K562 (cell line): ENCODE results near the gene BDH2. TPM values are rescaled to one million over a fixed set of nuclear protein-coding genes. Genes with fewer than 3 reads are reported as not detected.

Source experiments
- ATAC-seq: fragments of 200-7000 bp; cut with Tn5 transposase; 3 replicates; pipeline ENCODE4 v1.9.1; 2020; ENCODE audit warnings: moderate library complexity
- BruUV-seq: library from RNA; stranded (reverse); fragments of 400-500 nt; replicated peaks from 2 replicates; lab custom pipeline; 2021; lab: Mats Ljungman, UMichigan
- CTCF ChIA-PET: fragments of 300-600 bp; formaldehyde crosslinking; extraction: SDS; loops from one replicate; lab custom pipeline; 2021; ENCODE audit warnings: low intra/inter-chr PET ratio; lab: Yijun Ruan, JAX
- POLR2A ChIA-PET: fragments of 300-600, 350-650 bp; sonication (Branson Sonifier 250); formaldehyde crosslinking; extraction: SDS; loops from one replicate; lab custom pipeline; 2021; ENCODE audit warnings: antibody characterized with exemption, inconsistent platforms; lab: Yijun Ruan, JAX
- DNase-seq, 4 experiments: peaks; one replicate each; pipeline versions ENCODE4 v3.0.0 to v3.0.0-alpha.2; 2011 to 2018; ENCODE audit warnings: low spot score in 3 of 4, mixed read lengths in 3 of 4; ENCODE audit errors: extremely low read depth in 1 of 4
- FAIRE-seq: peaks from 2 replicates; lab custom pipeline; 2011; peaks lifted over from hg19 to GRCh38; lab: Jason Lieb, UNC
- H2AFZ ChIP-seq: 2 replicates; pipeline ENCODE4 v1.6.0; 2011; ENCODE audit warnings: low read depth, low read length, control low read depth, inconsistent platforms
- H3K27ac ChIP-seq: fragments of 200-600 bp; 3 replicates; pipeline ENCODE4 v1.8.0; 2011; ENCODE audit warnings: low read depth, mild to moderate bottlenecking, control low read depth, inconsistent platforms, low read length, moderate library complexity, mixed read lengths; ENCODE audit errors: extremely low read depth
- H3K27me3 ChIP-seq, 2 experiments: fragments of 300-600 bp in 1 of 2; 2 replicates in 1 of 2; 3 replicates in 1 of 2; pipeline versions ENCODE4 v1.6.0 to v1.8.0; 2011; ENCODE audit warnings: inconsistent platforms in 2 of 2, low read length in 2 of 2, mild to moderate bottlenecking in 1 of 2, mixed read lengths in 1 of 2, moderate library complexity in 1 of 2; ENCODE audit not compliant: control insufficient read depth in 2 of 2, insufficient read depth in 2 of 2
- H3K36me3 ChIP-seq: fragments of 300-600 bp; 3 replicates; pipeline ENCODE4 v1.8.0; 2011; ENCODE audit warnings: mild to moderate bottlenecking, low read length, inconsistent platforms; ENCODE audit not compliant: control insufficient read depth, insufficient read depth
- H3K4me1 ChIP-seq, 2 experiments: fragments of 200-600 bp in 1 of 2; replicated peaks in 1 of 2; 2 replicates in 1 of 2; 3 replicates in 1 of 2; pipeline versions ENCODE4 v1.5.1 to v1.8.0; 2011; ENCODE audit warnings: inconsistent platforms in 2 of 2, low read length in 2 of 2, mild to moderate bottlenecking in 1 of 2, mixed read lengths in 1 of 2, moderate library complexity in 1 of 2; ENCODE audit not compliant: control insufficient read depth in 2 of 2, insufficient read depth in 2 of 2
- H3K4me2 ChIP-seq: 2 replicates; pipeline ENCODE4 v1.6.1; 2011; ENCODE audit warnings: low read length, control low read depth, inconsistent platforms, mixed read lengths; ENCODE audit not compliant: insufficient read depth
- H3K4me3 ChIP-seq: fragments of 200-600 bp; sonication (generic), shearing (Covaris generic); 2 replicates; pipeline ENCODE4 v1.5.1; 2016; ENCODE audit warnings: control low read depth, inconsistent platforms
- H3K79me2 ChIP-seq: fragments of 200-600 bp; 3 replicates; pipeline ENCODE4 v1.8.0; 2011; ENCODE audit warnings: low read length, inconsistent platforms; ENCODE audit not compliant: control insufficient read depth, insufficient read depth
- H3K9ac ChIP-seq, 2 experiments: 2 replicates each; pipeline versions ENCODE4 v1.6.0 to v1.6.1; 2011; ENCODE audit warnings: low read depth in 2 of 2, low read length in 2 of 2, control low read depth in 1 of 2, inconsistent platforms in 1 of 2, mild to moderate bottlenecking in 1 of 2, mixed read lengths in 1 of 2; ENCODE audit not compliant: insufficient read depth in 1 of 2
- H3K9me1 ChIP-seq: one replicate; pipeline ENCODE4 v1.6.0; 2011; ENCODE audit warnings: inconsistent platforms, mild to moderate bottlenecking, low read length, moderate library complexity; ENCODE audit not compliant: control insufficient read depth, insufficient read depth
- H3K9me3 ChIP-seq: replicated peaks from 2 replicates; pipeline ENCODE4 v1.5.1; 2011; ENCODE audit warnings: low read depth, low read length, inconsistent platforms; ENCODE audit not compliant: control insufficient read depth, insufficient read depth
- H4K20me1 ChIP-seq: replicated peaks from 2 replicates; pipeline ENCODE4 v1.6.1; 2011; ENCODE audit warnings: low read length, inconsistent platforms, mixed read lengths; ENCODE audit not compliant: control insufficient read depth, insufficient read depth
- CCAR2 ChIP-seq: fragments of 200-400 bp; formaldehyde crosslinking; IDR thresholded peaks from 2 replicates; pipeline ENCODE4 v1.6.1; 2017; ENCODE audit warnings: mild to moderate bottlenecking, low read depth, low read length
- CTCF ChIP-seq, 3 experiments: IDR thresholded peaks in 2 of 3; conservative IDR thresholded peaks in 1 of 3; 2 replicates each; pipeline ENCODE4 v1.5.1; 2011 to 2012; ENCODE audit warnings: low read length in 3 of 3, mild to moderate bottlenecking in 3 of 3, control low read depth in 2 of 3, improper control_type of control experiment in 1 of 3, inconsistent platforms in 1 of 3, low read depth in 1 of 3, mixed read lengths in 1 of 3, moderate library complexity in 1 of 3; ENCODE audit not compliant: insufficient read depth in 2 of 3
- FOXJ3 ChIP-seq: sonication (generic); formaldehyde crosslinking; IDR thresholded peaks from 2 replicates; pipeline ENCODE4 v1.4.0; 2020; ENCODE audit warnings: mild to moderate bottlenecking, missing genetic modification reagents
- HLTF ChIP-seq: fragments of 450-650 bp; IDR thresholded peaks from 2 replicates; pipeline ENCODE4 v1.6.1; 2016
- HNRNPUL1 ChIP-seq: fragments of 200-400 bp; formaldehyde crosslinking; IDR thresholded peaks from 2 replicates; pipeline ENCODE4 v1.6.1; 2017; ENCODE audit warnings: low read length
- MEF2A ChIP-seq: IDR thresholded peaks from 2 replicates; pipeline ENCODE4 v1.6.1; 2011; ENCODE audit warnings: low read depth, mild to moderate bottlenecking, low read length, moderate library complexity; ENCODE audit not compliant: control insufficient read depth
- NONO ChIP-seq, 2 experiments: fragments of 200-400 bp in 1 of 2; fragments of 450-650 bp in 1 of 2; formaldehyde crosslinking in 1 of 2; IDR thresholded peaks; 2 replicates each; pipeline ENCODE4 v1.6.1; 2017; ENCODE audit warnings: low read depth in 2 of 2, mild to moderate bottlenecking in 2 of 2, moderate library complexity in 2 of 2, low read length in 1 of 2
- PHF20 ChIP-seq: fragments of 450-650 bp; IDR thresholded peaks from 2 replicates; pipeline ENCODE4 v1.6.1; 2018; ENCODE audit not compliant: partially characterized antibody
- POLR2AphosphoS2 ChIP-seq: IDR thresholded peaks from 2 replicates; pipeline ENCODE4 v1.6.1; 2012; ENCODE audit warnings: low read length, improper control_type of control experiment
- SMC3 ChIP-seq: conservative IDR thresholded peaks from 2 replicates; pipeline ENCODE4 v1.6.1; 2011; ENCODE audit warnings: low read depth, low read length, improper control_type of control experiment; ENCODE audit not compliant: insufficient read depth
- ZFX ChIP-seq: sonication (generic); formaldehyde crosslinking; IDR thresholded peaks from 2 replicates; pipeline ENCODE4 v1.8.0; 2022; ENCODE audit warnings: mild to moderate bottlenecking, missing genetic modification reagents, moderate library complexity
- ZZZ3 ChIP-seq: fragments of 450-650 bp; IDR thresholded peaks from 2 replicates; pipeline ENCODE4 v1.6.1; 2016; ENCODE audit warnings: antibody characterized with exemption, mild to moderate bottlenecking, moderate library complexity
- WGBS: fragments of 100-300 bp; shearing (Covaris generic); methylation state at CpG from one replicate; pipeline ENCODE4 v1.1.6; 2016; ENCODE audit warnings: low coverage, mixed read lengths; ENCODE audit not compliant: insufficient coverage; ENCODE audit errors: missing lambda C conversion rate; 5-methylcytosine and 5-hydroxymethylcytosine counted together
- in situ Hi-C: fragments of 300-500 bp; cut with MboI; formaldehyde crosslinking; loops from 4 replicates; pipeline ENCODE4 v1.15.0; 2018; ENCODE audit warnings: inconsistent platforms, mixed read lengths
- intact Hi-C: fragments of 100-400 bp; cut with micrococcal nuclease; formaldehyde crosslinking; loops from 2 replicates; pipeline ENCODE4 v1.14.2; 2022
- polyA plus RNA-seq, 8 experiments: library from polyadenylated mRNA; depleted of rRNA in 4 of 8; stranded (reverse) in 5 of 8; unstranded in 3 of 8; fragments of >200 nt; fragmentation: Nextera tagmentation in 2 of 8; fragmentation: Illumina TruSeq in 1 of 8; extraction: Ambion mirVana in 2 of 8; extraction: Trizol in 1 of 8; gene quantifications; 2 replicates each; pipeline versions ENCODE4 v1.2.1 to v1.2.3, GENCODE V29; 2011 to 2014; ENCODE audit warnings: inconsistent platforms in 1 of 8, missing spikeins in 1 of 8
- total RNA-seq, 7 experiments: library from RNA; depleted of rRNA in 6 of 7; stranded (reverse); fragments of >200 nt in 6 of 7; fragmentation: Illumina TruSeq in 2 of 7; extraction: Trizol in 2 of 7; gene quantifications; 2 replicates each; pipeline versions ENCODE4 v1.2.1 to v1.2.3, GENCODE V29; 2011 to 2021; ENCODE audit warnings: low replicate concordance in 1 of 7
- TF ChIP-seq, protein P1 (sequence below): fragments of 250-450 bp; sonication (Bioruptor Pico); IDR thresholded peaks from 2 replicates; pipeline ENCODE4 v1.5.1; 2021; ENCODE audit warnings: mild to moderate bottlenecking

BDH2 gene
- total and polyA plus RNA-seq, 9 of the 15 experiments (the other 6 are each of a cell fraction or from before 2014, with no cell fraction given): 4.9 to 17.9 (median 9.1) TPM

DNA sequence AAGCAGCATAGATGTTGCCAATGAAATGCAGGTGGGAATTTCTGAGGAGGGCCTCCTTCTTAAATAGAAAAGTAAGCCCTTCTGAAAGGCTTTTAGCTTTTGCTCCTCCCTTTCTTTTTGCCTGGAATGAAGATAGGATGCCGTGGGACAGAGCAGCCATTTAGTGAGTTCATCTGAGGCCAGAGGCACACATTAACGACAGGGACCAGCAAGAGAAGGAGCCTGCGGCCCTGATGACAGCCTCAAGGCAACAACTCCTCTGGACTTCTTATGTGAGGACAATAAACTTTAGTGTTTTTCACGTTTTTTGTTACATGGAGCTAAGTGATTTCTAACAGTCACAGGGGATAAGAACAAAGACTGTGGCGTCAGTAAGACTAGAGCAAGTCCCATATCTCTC is 1.1 kb upstream of the BDH2 start (continued):
- no peak for TF ChIP-seq ZZZ3

DNA sequence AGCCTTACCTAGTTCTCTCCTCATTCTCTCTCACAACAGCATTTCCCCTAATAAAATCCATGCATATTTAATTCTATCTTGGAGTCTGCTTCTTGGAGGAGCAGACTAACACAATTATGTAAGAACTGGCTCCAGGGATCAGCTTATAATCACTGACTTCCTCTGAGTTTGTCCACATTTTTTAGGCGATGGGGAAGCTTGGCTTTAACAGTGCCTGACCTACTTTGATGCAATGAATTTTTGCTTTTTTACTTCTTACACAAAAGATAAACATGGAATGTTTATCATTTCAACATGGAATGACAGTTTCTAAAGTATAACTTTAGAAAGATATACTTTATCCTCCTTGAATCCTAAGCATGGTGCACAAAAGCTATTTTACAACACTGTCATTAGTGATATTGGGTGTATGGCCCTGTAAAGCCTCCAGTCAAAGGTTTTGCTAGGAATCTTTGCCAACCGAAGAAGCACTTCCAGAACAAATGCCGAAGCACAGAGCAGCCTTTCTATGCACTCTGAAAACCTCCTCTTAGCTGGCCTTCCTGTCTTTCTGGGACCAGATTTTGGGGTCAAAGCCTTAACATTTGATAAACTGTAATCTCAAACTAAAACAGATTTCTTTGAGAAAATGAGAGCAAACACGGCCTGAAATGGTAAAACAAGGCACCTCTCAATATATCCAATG is 736 bp downstream of the BDH2 start:
- Histone ChIP-seq H3K79me2 (no peaks in the 10 kb centered on the region), H3K4me3 (peak overlapping the region; percentile 27), H4K20me1 (no peaks in the 10 kb centered on the region), H3K36me3 (no peaks in the 10 kb centered on the region), H3K9me3 (no peaks in the 10 kb centered on the region), H3K9me1 (no peaks in the 10 kb centered on the region), H3K4me1 (no peaks in the 10 kb centered on the region), H3K9ac (peak overlapping the region in 1 of 2 experiments; percentile 35; a peak in 1 of 4 replicates), H3K4me2 (peak overlapping the region; percentile 40), H3K27ac (no peak overlapping the region), H3K27me3 (no peaks in the 10 kb centered on the region), H2AFZ (peak overlapping the region; percentile 86)
- whole genome bisulfite sequencing: 23% methylated on average over 4 of the region's 4 CpGs
- ATAC-seq: no peak
- no peak for DNase-seq
- TF ChIP-seq NONO (IDR thresholded peaks at IDR 0.05; ENCODE audit: low read depth in 2 of 2, low read length in 1 of 2): no peak
- no peak for TF ChIP-seq POLR2AphosphoS2
- TF ChIP-seq CCAR2: no peak
- TF ChIP-seq HNRNPUL1: no peak
- TF ChIP-seq SMC3: no peak
- TF ChIP-seq CTCF (IDR thresholded peaks at IDR 0.05 in 2 of 3, conservative IDR thresholded peaks at IDR 0.05 in 1 of 3; ENCODE audit: insufficient read depth in 2 of 3, low read depth in 1 of 3, low read length in 3 of 3): no peak
- TF ChIP-seq HLTF: no peak
- TF ChIP-seq FOXJ3 (CRISPR knock-in tag): no peak
- no peak for TF ChIP-seq ZFX
- TF ChIP-seq PHF20: no peak
- TF ChIP-seq MEF2A: no peak
- TF ChIP-seq, protein P1, sequence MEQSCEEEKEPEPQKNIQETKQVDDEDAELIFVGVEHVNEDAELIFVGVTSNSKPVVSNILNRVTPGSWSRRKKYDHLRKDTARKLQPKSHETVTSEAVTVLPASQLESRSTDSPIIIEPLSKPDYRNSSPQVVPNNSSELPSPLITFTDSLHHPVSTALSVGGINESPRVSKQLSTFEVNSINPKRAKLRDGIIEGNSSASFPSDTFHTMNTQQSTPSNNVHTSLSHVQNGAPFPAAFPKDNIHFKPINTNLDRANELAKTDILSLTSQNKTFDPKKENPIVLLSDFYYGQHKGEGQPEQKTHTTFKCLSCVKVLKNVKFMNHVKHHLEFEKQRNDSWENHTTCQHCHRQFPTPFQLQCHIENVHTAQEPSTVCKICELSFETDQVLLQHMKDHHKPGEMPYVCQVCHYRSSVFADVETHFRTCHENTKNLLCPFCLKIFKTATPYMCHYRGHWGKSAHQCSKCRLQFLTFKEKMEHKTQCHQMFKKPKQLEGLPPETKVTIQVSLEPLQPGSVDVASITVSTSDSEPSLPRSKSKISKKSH: no peak
- in situ Hi-C loops (no loop called here), intact Hi-C loops (loop anchor here (2.0 to 10.0 kb wide), 4 partner anchors 272 to 844 kb away; partner anchors contain the start of gene UBE2D3)
- FAIRE-seq: no peak
- no TSS peak for BruUV-seq
- CTCF ChIA-PET: interaction anchor here (1.3 to 1.8 kb wide), 2 partner anchors 478 to 668 kb away, joined by 8 to 11 read pairs; no protein-coding TSS in a partner anchor
- POLR2A ChIA-PET: interaction anchor here (0.6 to 1.4 kb wide), 3 partner anchors 9 to 1571 kb away, joined by 3 to 4 read pairs (median 4); no protein-coding TSS in a partner anchor
